ENCODE measurements around the gene SMIM35. TPM values are rescaled to one million over a fixed set of nuclear protein-coding genes. Genes with fewer than 3 reads are reported as not detected.

Gene SMIM35
- total and polyA plus RNA-seq, 2 donors (not counting 1 experiment from before 2014, with no cell fraction given), result not detected

DNA sequence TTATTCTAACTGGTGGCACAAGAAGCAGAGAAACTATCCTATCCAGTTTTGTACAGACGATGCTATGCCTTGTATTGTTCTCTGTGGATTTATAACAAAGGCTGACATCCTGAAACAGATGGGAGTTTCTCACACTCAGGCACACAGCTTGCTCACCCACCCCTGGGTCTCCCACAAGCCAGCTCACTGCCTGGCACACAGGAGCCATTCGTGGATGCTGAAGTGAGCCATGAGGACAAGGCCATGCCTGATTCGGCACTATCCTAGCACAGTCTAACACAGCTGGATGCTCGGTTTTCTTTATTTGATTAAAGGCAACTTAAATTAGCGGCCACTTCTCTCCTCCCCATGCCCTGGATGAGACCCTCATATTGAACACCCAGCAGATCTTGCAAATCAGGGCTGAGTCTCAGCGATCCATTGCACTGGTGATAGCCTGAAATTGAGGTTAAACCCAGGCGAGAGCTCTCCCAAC lies 35.6 kb downstream of the SMIM35 start:
- DNase-seq (ENCODE audit: low read depth in 2 of 2), result no peak
- no peak overlapping the region for H3K9ac ChIP-seq (ENCODE audit: insufficient read depth, low read length)
- H3K4me3 ChIP-seq (replicated peaks in 1 of 4; ENCODE audit: control extremely low read depth in 1 of 4, insufficient read depth in 1 of 4, low read depth in 3 of 4, low read length in 4 of 4), result no peak overlapping the region
- no peak overlapping the region for H3K4me2 ChIP-seq (ENCODE audit: extremely low read depth, insufficient read depth, low read length)
- H4K20me1 ChIP-seq (ENCODE audit: control insufficient read depth, extremely low read depth, insufficient read depth, low read length), result no peaks in the 10 kb centered on the region
- no peaks in the 10 kb centered on the region for H3K9me3 ChIP-seq (ENCODE audit: control insufficient read depth, insufficient read depth, low read depth, low read length)
- H2AFZ ChIP-seq (ENCODE audit: low read length), result no peak overlapping the region
- no peaks in the 10 kb centered on the region for H3K4me1 ChIP-seq (ENCODE audit: control insufficient read depth, extremely low read depth, insufficient read depth, low read length)
- no peak overlapping the region for H3K27ac ChIP-seq (ENCODE audit: insufficient read depth, low read length)
- no peaks in the 10 kb centered on the region for H3K79me2 ChIP-seq (ENCODE audit: control insufficient read depth, insufficient read depth, low read length)
- H3K27me3 ChIP-seq (ENCODE audit: control insufficient read depth, insufficient read depth, low read length), result peaks cover 4% of the 10 kb centered on the region
- TF ChIP-seq EZH2 (IDR thresholded peaks at IDR 0.05; ENCODE audit: low read length, missing control alignments), result no peak
- TF ChIP-seq, protein P1, sequence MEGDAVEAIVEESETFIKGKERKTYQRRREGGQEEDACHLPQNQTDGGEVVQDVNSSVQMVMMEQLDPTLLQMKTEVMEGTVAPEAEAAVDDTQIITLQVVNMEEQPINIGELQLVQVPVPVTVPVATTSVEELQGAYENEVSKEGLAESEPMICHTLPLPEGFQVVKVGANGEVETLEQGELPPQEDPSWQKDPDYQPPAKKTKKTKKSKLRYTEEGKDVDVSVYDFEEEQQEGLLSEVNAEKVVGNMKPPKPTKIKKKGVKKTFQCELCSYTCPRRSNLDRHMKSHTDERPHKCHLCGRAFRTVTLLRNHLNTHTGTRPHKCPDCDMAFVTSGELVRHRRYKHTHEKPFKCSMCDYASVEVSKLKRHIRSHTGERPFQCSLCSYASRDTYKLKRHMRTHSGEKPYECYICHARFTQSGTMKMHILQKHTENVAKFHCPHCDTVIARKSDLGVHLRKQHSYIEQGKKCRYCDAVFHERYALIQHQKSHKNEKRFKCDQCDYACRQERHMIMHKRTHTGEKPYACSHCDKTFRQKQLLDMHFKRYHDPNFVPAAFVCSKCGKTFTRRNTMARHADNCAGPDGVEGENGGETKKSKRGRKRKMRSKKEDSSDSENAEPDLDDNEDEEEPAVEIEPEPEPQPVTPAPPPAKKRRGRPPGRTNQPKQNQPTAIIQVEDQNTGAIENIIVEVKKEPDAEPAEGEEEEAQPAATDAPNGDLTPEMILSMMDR (conservative IDR thresholded peaks at IDR 0.05 in 1 of 2, IDR thresholded peaks at IDR 0.05 in 1 of 2; ENCODE audit: low read depth in 1 of 2, low read length in 2 of 2), result no peak
- H3K36me3 ChIP-seq (ENCODE audit: control insufficient read depth, insufficient read depth, low read length), result no peaks in the 10 kb centered on the region

DNA sequence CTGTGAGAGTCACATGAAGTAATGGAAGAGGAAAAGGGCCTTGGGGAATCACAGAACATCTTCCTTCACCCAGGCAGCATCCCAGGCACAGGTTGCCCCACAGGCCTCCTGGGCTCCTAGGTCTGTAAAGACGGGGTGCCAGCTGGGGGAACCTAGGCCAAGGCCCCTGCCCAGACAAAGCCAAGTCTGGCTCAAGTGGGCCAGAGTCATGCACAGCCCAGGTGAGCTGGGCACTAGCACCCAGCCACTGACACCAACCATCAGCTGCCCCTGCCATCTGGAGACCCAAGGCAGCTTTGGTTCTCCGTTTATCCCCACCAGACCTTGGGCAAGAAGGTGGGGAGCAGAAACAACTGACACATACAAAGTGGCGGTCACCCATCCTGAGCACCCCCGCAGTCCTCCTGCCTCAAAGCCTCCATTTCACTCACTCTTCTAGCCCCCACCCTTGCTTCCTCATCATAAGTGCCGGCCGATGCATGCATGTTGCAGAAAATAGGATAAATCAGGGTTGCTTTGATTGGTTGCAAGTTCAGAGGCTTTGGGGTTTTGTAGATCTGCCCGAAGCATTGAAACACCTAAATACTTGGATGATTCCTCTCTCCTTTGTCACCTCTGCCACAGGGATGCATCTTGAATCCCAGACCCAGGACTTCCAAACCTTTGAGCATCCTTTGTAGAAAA lies 36.4 kb downstream of the SMIM35 start:
- Histone ChIP-seq H3K36me3 (ENCODE audit: control insufficient read depth, insufficient read depth, low read length) (no peaks in the 10 kb centered on the region), H4K20me1 (ENCODE audit: control insufficient read depth, extremely low read depth, insufficient read depth, low read length) (no peaks in the 10 kb centered on the region), H3K9ac (ENCODE audit: insufficient read depth, low read length) (no peak overlapping the region), H2AFZ (ENCODE audit: low read length) (no peak overlapping the region), H3K9me3 (ENCODE audit: control insufficient read depth, insufficient read depth, low read depth, low read length) (no peaks in the 10 kb centered on the region), H3K79me2 (ENCODE audit: control insufficient read depth, insufficient read depth, low read length) (no peaks in the 10 kb centered on the region), H3K4me1 (ENCODE audit: control insufficient read depth, extremely low read depth, insufficient read depth, low read length) (no peaks in the 10 kb centered on the region), H3K4me2 (ENCODE audit: extremely low read depth, insufficient read depth, low read length) (no peak overlapping the region), H3K27ac (ENCODE audit: insufficient read depth, low read length) (no peak overlapping the region), H3K4me3 (replicated peaks in 1 of 4; ENCODE audit: control extremely low read depth in 1 of 4, insufficient read depth in 1 of 4, low read depth in 3 of 4, low read length in 4 of 4) (no peak overlapping the region), H3K27me3 (ENCODE audit: control insufficient read depth, insufficient read depth, low read length) (peaks cover 4% of the 10 kb centered on the region)
- TF ChIP-seq EZH2 (IDR thresholded peaks at IDR 0.05; ENCODE audit: low read length, missing control alignments), result no peak
- TF ChIP-seq, protein P1 (conservative IDR thresholded peaks at IDR 0.05 in 1 of 2, IDR thresholded peaks at IDR 0.05 in 1 of 2; ENCODE audit: low read depth in 1 of 2, low read length in 2 of 2), result no peak
- no peak for DNase-seq (ENCODE audit: low read depth in 2 of 2)

DNA sequence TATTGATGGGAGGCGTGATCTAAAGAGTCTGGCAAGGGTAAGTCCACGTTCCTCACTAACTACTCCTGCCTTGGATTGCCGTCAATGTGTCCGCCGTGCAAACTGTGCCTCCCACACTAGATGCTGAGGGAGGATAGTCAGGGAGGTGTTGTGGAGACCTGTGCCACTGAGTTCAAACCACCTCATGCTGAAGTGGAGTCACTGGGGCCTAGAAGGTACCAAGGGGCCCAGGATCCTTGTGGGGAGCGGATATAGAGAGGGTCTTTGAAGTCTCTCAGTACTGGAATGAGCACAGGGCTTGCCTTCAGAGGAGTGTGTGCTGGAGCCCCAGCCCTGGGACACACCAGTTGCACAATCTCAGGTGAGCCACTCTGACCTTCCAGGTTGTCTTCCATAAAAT lies 37.0 kb downstream of the SMIM35 start:
- H3K27ac ChIP-seq (ENCODE audit: insufficient read depth, low read length), result no peak overlapping the region
- peaks cover 4% of the 10 kb centered on the region for H3K27me3 ChIP-seq (ENCODE audit: control insufficient read depth, insufficient read depth, low read length)
- H3K4me1 ChIP-seq (ENCODE audit: control insufficient read depth, extremely low read depth, insufficient read depth, low read length), result no peaks in the 10 kb centered on the region
- no peaks in the 10 kb centered on the region for H3K79me2 ChIP-seq (ENCODE audit: control insufficient read depth, insufficient read depth, low read length)
- no peaks in the 10 kb centered on the region for H3K36me3 ChIP-seq (ENCODE audit: control insufficient read depth, insufficient read depth, low read length)
- TF ChIP-seq EZH2 (IDR thresholded peaks at IDR 0.05; ENCODE audit: low read length, missing control alignments), result no peak
- TF ChIP-seq, protein P1 (conservative IDR thresholded peaks at IDR 0.05 in 1 of 2, IDR thresholded peaks at IDR 0.05 in 1 of 2; ENCODE audit: low read depth in 1 of 2, low read length in 2 of 2), result no peak
- H3K4me3 ChIP-seq (replicated peaks in 1 of 4; ENCODE audit: control extremely low read depth in 1 of 4, insufficient read depth in 1 of 4, low read depth in 3 of 4, low read length in 4 of 4), result no peak overlapping the region
- no peak overlapping the region for H2AFZ ChIP-seq (ENCODE audit: low read length)
- no peak overlapping the region for H3K4me2 ChIP-seq (ENCODE audit: extremely low read depth, insufficient read depth, low read length)
- H4K20me1 ChIP-seq (ENCODE audit: control insufficient read depth, extremely low read depth, insufficient read depth, low read length), result no peaks in the 10 kb centered on the region
- no peak overlapping the region for H3K9ac ChIP-seq (ENCODE audit: insufficient read depth, low read length)
- no peaks in the 10 kb centered on the region for H3K9me3 ChIP-seq (ENCODE audit: control insufficient read depth, insufficient read depth, low read depth, low read length)
- no peak for DNase-seq (ENCODE audit: low read depth in 2 of 2)
